ENCODE data around the gene PLXND1.

PLXND1 gene

GRCh38 chr3:129567176-129567705, 39.2 kb downstream of the PLXND1 start:
- H3K36me3 Mint-ChIP-seq (ENCODE audit: low read depth): no peaks in the 10 kb centered on the region
- H3K4me1 Mint-ChIP-seq: peaks cover 2% of the 10 kb centered on the region
- DNase-seq: no peak
- no peaks in the 10 kb centered on the region for H3K9me3 Mint-ChIP-seq
- no peaks in the 10 kb centered on the region for H3K27me3 Mint-ChIP-seq
- H3K27ac Mint-ChIP-seq: no peak overlapping the region
- H3K4me3 Mint-ChIP-seq: no peak overlapping the region
- no peak for ATAC-seq

DNA sequence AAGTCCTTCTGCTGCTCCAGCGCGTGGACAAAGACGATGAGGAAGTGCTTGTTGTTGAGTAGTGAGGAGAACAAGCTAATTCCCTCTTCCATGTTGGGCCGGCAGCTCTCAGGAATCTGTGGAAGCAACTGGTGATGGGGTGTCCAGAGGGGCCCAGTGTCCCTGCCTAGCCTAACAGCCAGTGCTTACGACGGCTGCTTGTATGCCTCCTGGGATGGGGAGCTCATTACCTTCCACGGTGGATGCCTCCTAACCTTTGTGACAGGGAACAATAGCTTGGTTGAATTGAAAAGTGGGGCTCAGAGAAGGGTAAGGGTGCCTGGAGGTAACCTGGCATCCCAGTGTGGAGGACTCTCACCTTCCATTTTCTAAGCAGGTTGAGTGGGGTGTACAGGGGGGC, 40.6 kb downstream of the PLXND1 start:
- Mint-ChIP-seq H3K4me1 (peaks cover 2% of the 10 kb centered on the region), H3K9me3 (no peaks in the 10 kb centered on the region), H3K27ac (no peak overlapping the region), H3K27me3 (no peaks in the 10 kb centered on the region), H3K36me3 (ENCODE audit: low read depth) (no peaks in the 10 kb centered on the region), H3K4me3 (no peak overlapping the region)
- DNase-seq: no peak
- no peak for ATAC-seq

DNA sequence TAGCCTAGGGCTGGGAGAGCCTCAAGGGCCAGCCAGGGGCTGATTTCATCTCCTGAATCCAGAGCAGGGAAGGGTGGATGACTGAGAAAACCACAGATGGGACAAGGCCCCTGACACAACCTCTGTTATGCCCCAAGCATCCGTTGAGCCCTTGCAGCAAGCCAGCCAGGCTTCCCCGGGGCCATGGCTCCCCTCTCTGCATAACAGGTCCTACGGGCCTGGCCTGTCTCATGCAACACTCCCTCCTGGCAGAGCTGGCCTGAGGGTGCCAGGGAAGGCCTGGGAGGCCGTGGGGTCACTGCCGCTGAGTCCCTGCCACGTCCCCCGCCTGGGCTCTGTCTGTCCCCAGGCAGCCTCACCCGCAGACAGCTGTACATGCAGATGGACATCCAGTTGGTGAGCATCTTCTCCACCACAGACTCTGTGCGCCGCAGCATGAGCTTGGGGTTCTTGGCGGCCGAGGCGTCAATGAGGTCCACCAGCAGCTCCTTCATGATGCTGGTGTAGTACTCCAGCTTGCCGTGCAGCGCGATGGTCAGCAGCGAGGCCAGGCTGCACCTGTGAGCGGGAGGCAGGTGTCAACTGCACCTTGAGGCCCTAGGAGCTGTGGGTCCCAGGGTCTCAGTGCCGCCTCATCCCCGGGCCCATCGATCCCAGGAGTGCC, 41.4 kb downstream of the PLXND1 start:
- H3K27me3 Mint-ChIP-seq: no peaks in the 10 kb centered on the region
- H3K27ac Mint-ChIP-seq: no peak overlapping the region
- H3K36me3 Mint-ChIP-seq (ENCODE audit: low read depth): no peaks in the 10 kb centered on the region
- H3K4me3 Mint-ChIP-seq: no peak overlapping the region
- no peaks in the 10 kb centered on the region for H3K9me3 Mint-ChIP-seq
- DNase-seq (no peak), ATAC-seq (no peak)
- H3K4me1 Mint-ChIP-seq: peaks cover 5% of the 10 kb centered on the region

- Mint-ChIP-seq H3K4me1 (peaks cover 5% of the 10 kb centered on the region), H3K27ac (no peak overlapping the region), H3K27me3 (no peaks in the 10 kb centered on the region)
Measured at GRCh38 chr3:129563850-129564535, 42.5 kb downstream of the PLXND1 start.

DNA sequence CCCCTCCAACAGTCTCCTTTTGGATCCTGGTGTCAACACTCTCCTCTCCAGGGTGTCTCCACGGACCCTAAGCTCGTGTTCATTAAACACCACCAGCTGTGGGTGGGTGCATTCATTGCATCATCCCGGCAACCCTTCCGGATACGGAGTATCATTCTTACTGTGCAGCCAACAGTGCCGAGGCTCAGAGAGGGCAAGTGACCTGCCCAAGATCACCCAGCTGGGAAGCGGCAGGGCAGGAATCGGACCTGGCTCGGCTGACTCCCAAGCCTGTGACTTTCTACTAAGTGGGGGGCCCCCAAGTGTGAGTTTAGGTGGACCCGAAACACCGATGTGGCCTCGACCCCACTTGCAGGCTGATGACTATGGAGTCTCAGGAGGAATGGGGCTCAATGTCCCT, 43.1 kb downstream of the PLXND1 start:
- ATAC-seq: no peak
- no peaks in the 10 kb centered on the region for H3K27me3 Mint-ChIP-seq
- no peaks in the 10 kb centered on the region for H3K9me3 Mint-ChIP-seq
- no peak overlapping the region for H3K4me3 Mint-ChIP-seq
- H3K36me3 Mint-ChIP-seq (ENCODE audit: low read depth): no peaks in the 10 kb centered on the region
- H3K4me1 Mint-ChIP-seq: peaks cover 6% of the 10 kb centered on the region
- no peak overlapping the region for H3K27ac Mint-ChIP-seq
- DNase-seq: no peak

More at GRCh38 chr3:129563850-129564535, 42.5 kb downstream of the PLXND1 start:
- Mint-ChIP-seq H3K9me3 (no peaks in the 10 kb centered on the region), H3K36me3 (ENCODE audit: low read depth) (no peaks in the 10 kb centered on the region), H3K4me3 (no peak overlapping the region)
- DNase-seq: no peak
- ATAC-seq: no peak

GRCh38 chr3:129562803-129563202, 43.7 kb downstream of the PLXND1 start:
- Mint-ChIP-seq H3K27ac (no peak overlapping the region), H3K4me1 (peaks cover 9% of the 10 kb centered on the region), H3K27me3 (no peaks in the 10 kb centered on the region), H3K4me3 (no peak overlapping the region), H3K9me3 (no peaks in the 10 kb centered on the region), H3K36me3 (ENCODE audit: low read depth) (no peaks in the 10 kb centered on the region)
- ATAC-seq (no peak), DNase-seq (no peak)

GRCh38 chr3:129561619-129562248, 44.7 kb downstream of the PLXND1 start:
- Mint-ChIP-seq H3K27me3 (no peaks in the 10 kb centered on the region), H3K36me3 (ENCODE audit: low read depth) (no peaks in the 10 kb centered on the region), H3K27ac (no peak overlapping the region), H3K9me3 (no peaks in the 10 kb centered on the region), H3K4me3 (no peak overlapping the region), H3K4me1 (peaks cover 10% of the 10 kb centered on the region)
- ATAC-seq (no peak), DNase-seq (no peak)

- DNase-seq: no peak
- peaks cover 10% of the 10 kb centered on the region for H3K4me1 Mint-ChIP-seq
- no peaks in the 10 kb centered on the region for H3K9me3 Mint-ChIP-seq
- peak overlapping the region; percentile 6 for H3K27ac Mint-ChIP-seq
- H3K27me3 Mint-ChIP-seq: no peaks in the 10 kb centered on the region
- no peak overlapping the region for H3K4me3 Mint-ChIP-seq
- no peaks in the 10 kb centered on the region for H3K36me3 Mint-ChIP-seq (ENCODE audit: low read depth)
- no peak for ATAC-seq
Measured at GRCh38 chr3:129560911-129561594, 45.4 kb downstream of the PLXND1 start.

- ATAC-seq (no peak), DNase-seq (no peak)
- Mint-ChIP-seq H3K9me3 (no peaks in the 10 kb centered on the region), H3K27me3 (no peaks in the 10 kb centered on the region), H3K4me1 (peaks cover 10% of the 10 kb centered on the region), H3K36me3 (ENCODE audit: low read depth) (no peaks in the 10 kb centered on the region), H3K27ac (peak overlapping the region; percentile 6), H3K4me3 (no peak overlapping the region)
Measured at GRCh38 chr3:129560269-129560787, 46.1 kb downstream of the PLXND1 start.

GRCh38 chr3:129559565-129560079, 46.9 kb downstream of the PLXND1 start:
- Mint-ChIP-seq H3K36me3 (ENCODE audit: low read depth) (no peaks in the 10 kb centered on the region), H3K27me3 (peaks cover 3% of the 10 kb centered on the region), H3K27ac (no peak overlapping the region), H3K9me3 (no peaks in the 10 kb centered on the region), H3K4me3 (no peak overlapping the region), H3K4me1 (peaks cover 10% of the 10 kb centered on the region)
- DNase-seq: no peak
- ATAC-seq: no peak

- no peaks in the 10 kb centered on the region for H3K9me3 Mint-ChIP-seq
- ATAC-seq: no peak
Measured at GRCh38 chr3:129558772-129559564, 47.5 kb downstream of the PLXND1 start.

DNA sequence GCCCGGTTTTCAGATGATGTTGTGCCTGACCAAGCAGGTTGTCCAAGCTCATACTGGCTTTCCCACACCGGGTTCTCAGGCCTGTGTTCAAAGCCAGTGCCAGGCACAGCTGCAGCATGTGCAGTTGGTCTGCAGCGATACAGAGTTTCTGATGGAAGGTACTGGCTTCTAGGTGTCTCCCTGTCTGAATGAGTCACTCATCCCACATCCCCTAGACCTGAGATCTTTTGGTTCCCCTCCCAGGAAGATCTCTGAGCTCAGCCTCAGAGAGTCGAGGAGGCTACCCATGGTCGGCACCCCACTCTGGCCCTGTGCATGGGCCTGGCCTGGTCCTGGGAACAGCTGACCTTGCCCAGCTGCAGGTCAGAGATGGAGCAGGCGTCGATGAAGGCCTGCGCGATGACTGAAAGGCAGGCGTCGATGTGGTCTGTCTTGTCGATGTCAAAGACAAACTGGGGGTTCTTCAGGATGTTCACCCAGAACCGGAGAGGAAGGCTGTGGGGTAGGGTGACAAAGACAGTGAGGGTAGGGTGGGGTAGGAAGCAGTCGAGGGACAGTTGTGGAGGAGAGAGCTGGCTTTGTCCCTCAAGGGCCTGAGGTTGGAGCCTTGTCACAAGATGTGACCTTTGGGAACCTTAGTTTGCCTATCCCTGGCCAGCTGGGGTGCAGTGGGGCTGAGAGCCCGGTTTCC, 48.2 kb downstream of the PLXND1 start:
- H3K27me3 Mint-ChIP-seq: peaks cover 4% of the 10 kb centered on the region
- H3K4me1 Mint-ChIP-seq: peaks cover 15% of the 10 kb centered on the region
- H3K4me3 Mint-ChIP-seq: no peak overlapping the region
- no peaks in the 10 kb centered on the region for H3K9me3 Mint-ChIP-seq
- H3K36me3 Mint-ChIP-seq (ENCODE audit: low read depth): no peaks in the 10 kb centered on the region
- no peak for DNase-seq
- peak; percentile 41 for ATAC-seq
- no peak overlapping the region for H3K27ac Mint-ChIP-seq

More at GRCh38 chr3:129558772-129559564, 47.5 kb downstream of the PLXND1 start:
- Mint-ChIP-seq H3K27me3 (peaks cover 4% of the 10 kb centered on the region), H3K4me1 (peaks cover 14% of the 10 kb centered on the region), H3K27ac (no peak overlapping the region), H3K36me3 (ENCODE audit: low read depth) (no peaks in the 10 kb centered on the region), H3K4me3 (no peak overlapping the region)
- no peak for DNase-seq

- peaks cover 4% of the 10 kb centered on the region for H3K27me3 Mint-ChIP-seq
- H3K4me3 Mint-ChIP-seq: no peak overlapping the region
- no peaks in the 10 kb centered on the region for H3K36me3 Mint-ChIP-seq (ENCODE audit: low read depth)
- H3K4me1 Mint-ChIP-seq: peaks cover 15% of the 10 kb centered on the region
- H3K27ac Mint-ChIP-seq: no peak overlapping the region
- DNase-seq: no peak
- no peak for ATAC-seq
- H3K9me3 Mint-ChIP-seq: no peaks in the 10 kb centered on the region
Measured at GRCh38 chr3:129557548-129557894, 49.0 kb downstream of the PLXND1 start.

Measured in activated naive CD8-positive, alpha-beta T cell treated with anti-CD3 and anti-CD28 coated beads, Interleukin-2, amount 50 U/mL, for 24 hours (primary cell).